Dendritic cell treated with granulocyte-macrophage colony-stimulating factor and Interleukin-4, amounts not matched to agents 40 ng/mL and 50 ng/mL, for 4 days (primary cell): ENCODE results near the gene RNF103.
"Not testable (repeated sequence)": the region's sequence is repeated elsewhere in the genome, so short reads cannot be mapped to it uniquely, and the experiment has no call there.

Experiments used
- H3K27ac Mint-ChIP-seq: one replicate; pipeline ENCODE4 v1.8.0; 2022; ENCODE audit warnings: mild to moderate bottlenecking, mixed read lengths
- H3K27me3 Mint-ChIP-seq: one replicate; pipeline ENCODE4 v1.8.0; 2022; ENCODE audit warnings: mild to moderate bottlenecking, mixed read lengths
- H3K36me3 Mint-ChIP-seq: one replicate; pipeline ENCODE4 v1.8.0; 2022; ENCODE audit warnings: low read depth, mixed read lengths
- H3K4me1 Mint-ChIP-seq: one replicate; pipeline ENCODE4 v1.8.0; 2022; ENCODE audit warnings: low read depth, mixed read lengths
- H3K4me3 Mint-ChIP-seq: one replicate; pipeline ENCODE4 v1.8.0; 2022; ENCODE audit warnings: mild to moderate bottlenecking, moderate library complexity, mixed read lengths
- H3K9me3 Mint-ChIP-seq: one replicate; pipeline ENCODE4 v1.8.0; 2022; ENCODE audit warnings: mixed read lengths
- intact Hi-C: fragments of 100-400 bp; cut with micrococcal nuclease; formaldehyde crosslinking; loops from one replicate; pipeline ENCODE4 v1.15.0; 2022

The RNF103 gene

DNA sequence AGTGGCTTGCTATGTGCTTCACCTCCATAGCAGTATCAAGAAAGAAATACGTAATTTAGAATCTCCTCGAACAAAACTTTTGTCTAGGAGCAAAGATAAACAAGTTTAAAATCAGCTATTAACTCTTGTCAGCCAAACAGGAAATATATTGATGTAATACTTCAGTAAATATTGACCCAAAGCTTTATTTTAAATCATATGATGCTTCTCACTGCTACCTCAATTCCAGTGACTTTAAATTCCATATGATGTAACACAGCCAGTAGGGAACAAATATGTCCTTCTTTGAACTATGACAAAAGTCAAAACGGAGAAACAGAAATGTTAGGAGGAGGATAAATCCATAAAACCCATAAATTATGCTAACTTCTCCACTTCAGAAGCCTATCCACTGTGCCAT lies 7.2 kb downstream of the RNF103 start:
- peaks cover 67% of the 10 kb centered on the region for H3K36me3 Mint-ChIP-seq
- intact Hi-C loops: loop anchor here (5.0 kb wide), 1 partner anchor 44 kb away; no protein-coding TSS in a partner anchor
- H3K4me1 Mint-ChIP-seq: peaks cover 5% of the 10 kb centered on the region
- no peak overlapping the region for H3K27ac Mint-ChIP-seq
- no peaks in the 10 kb centered on the region for H3K27me3 Mint-ChIP-seq
- no peak overlapping the region for H3K4me3 Mint-ChIP-seq
- H3K9me3 Mint-ChIP-seq: no peaks in the 10 kb centered on the region

GRCh38 chr2:86615596-86615995 lies 8.1 kb downstream of the RNF103 start:
- no peaks in the 10 kb centered on the region for H3K27me3 Mint-ChIP-seq
- H3K4me1 Mint-ChIP-seq: no peaks in the 10 kb centered on the region
- H3K9me3 Mint-ChIP-seq: no peaks in the 10 kb centered on the region
- no peak overlapping the region for H3K27ac Mint-ChIP-seq
- peaks cover 76% of the 10 kb centered on the region for H3K36me3 Mint-ChIP-seq
- intact Hi-C loops: loop anchor here (5.0 kb wide), 1 partner anchor 43 kb away; no protein-coding TSS in a partner anchor
- H3K4me3 Mint-ChIP-seq: no peak overlapping the region

DNA sequence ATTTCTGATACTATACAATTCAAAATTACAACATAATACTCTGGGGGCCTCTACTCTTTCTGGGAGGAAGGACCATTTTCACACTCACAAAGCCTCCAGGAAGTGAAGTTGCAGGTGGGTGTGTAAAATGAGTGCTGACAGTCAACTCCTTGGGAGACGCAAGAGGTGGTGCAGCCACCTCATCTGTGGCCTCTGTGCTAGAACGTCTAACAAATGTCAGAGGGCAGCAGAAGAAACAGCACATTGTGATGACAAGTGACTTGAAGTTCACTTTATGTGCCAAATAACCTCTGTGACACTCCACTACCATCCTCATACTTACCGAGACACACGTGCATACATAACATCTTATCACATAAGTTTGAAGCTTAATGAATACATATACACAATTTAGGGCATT lies 10.2 kb downstream of the RNF103 start:
- no peak overlapping the region for H3K27ac Mint-ChIP-seq
- peaks cover 76% of the 10 kb centered on the region for H3K36me3 Mint-ChIP-seq
- H3K4me1 Mint-ChIP-seq: peaks cover 3% of the 10 kb centered on the region
- intact Hi-C loops: no loop called here
- H3K27me3 Mint-ChIP-seq: no peaks in the 10 kb centered on the region
- H3K4me3 Mint-ChIP-seq: no peak overlapping the region
- H3K9me3 Mint-ChIP-seq: no peaks in the 10 kb centered on the region

DNA sequence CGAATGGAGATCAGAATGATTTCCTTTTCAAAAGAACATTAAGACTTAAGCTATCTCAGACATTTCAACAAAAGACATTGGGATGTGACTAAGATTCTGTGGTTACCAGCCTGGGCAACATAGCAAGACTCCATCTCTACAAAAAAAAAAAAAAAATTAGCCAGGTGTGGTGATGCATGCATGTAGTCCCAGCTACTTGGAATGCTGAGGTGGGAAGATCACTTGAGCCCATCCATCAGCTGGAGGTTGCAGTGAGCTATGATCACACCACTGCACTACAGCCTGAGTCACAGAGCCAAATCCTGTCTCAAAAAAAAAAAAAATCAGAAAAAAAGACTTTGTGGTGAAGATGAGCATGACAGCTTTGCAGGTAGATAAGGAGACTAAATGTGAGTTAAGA lies 12.8 kb downstream of the RNF103 start:
- intact Hi-C loops: no loop called here
- H3K4me1 Mint-ChIP-seq: peaks cover 10% of the 10 kb centered on the region
- H3K9me3 Mint-ChIP-seq: no peaks in the 10 kb centered on the region
- H3K27me3 Mint-ChIP-seq: no peaks in the 10 kb centered on the region
- peaks cover 71% of the 10 kb centered on the region for H3K36me3 Mint-ChIP-seq
- no peak overlapping the region for H3K27ac Mint-ChIP-seq
- no peak overlapping the region for H3K4me3 Mint-ChIP-seq

DNA sequence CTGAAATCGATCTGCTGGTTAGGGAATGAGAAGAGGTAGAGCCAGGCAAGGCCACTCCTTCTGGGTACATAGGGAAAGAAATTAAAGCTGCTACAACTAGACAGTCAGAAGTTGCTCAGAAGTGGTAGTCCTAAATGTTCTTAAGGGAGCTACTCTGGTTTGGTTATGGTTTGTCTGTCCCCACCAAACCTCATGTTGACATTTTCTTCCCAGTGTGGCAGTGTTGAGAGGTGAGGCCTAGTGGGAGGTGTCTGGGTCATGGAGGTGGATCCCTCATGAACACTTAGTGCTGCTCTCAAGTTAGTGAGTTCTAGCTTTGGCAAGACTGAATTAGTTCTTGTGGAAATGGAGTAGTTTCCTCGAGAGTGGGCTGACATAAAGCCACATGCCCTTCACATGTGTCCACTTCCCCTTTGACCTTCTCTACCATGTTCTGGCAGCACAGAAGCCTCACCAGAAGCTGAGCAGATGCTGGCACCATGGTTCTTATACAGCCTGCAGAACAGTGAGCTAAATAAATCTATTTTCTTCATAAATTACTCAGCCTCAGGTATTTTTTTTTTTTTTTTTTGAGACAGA lies 14.7 kb downstream of the RNF103 start:
- no peaks in the 10 kb centered on the region for H3K9me3 Mint-ChIP-seq
- H3K27ac Mint-ChIP-seq: no peak overlapping the region
- no peaks in the 10 kb centered on the region for H3K27me3 Mint-ChIP-seq
- peaks cover 72% of the 10 kb centered on the region for H3K36me3 Mint-ChIP-seq
- peaks cover 12% of the 10 kb centered on the region for H3K4me1 Mint-ChIP-seq
- intact Hi-C loops: no loop called here
- H3K4me3 Mint-ChIP-seq: no peak overlapping the region

GRCh38 chr2:86603905-86604304 lies 19.8 kb downstream of the RNF103 start:
- Mint-ChIP-seq H3K27me3 (no peaks in the 10 kb centered on the region), H3K4me1 (peaks cover 12% of the 10 kb centered on the region), H3K27ac (no peak overlapping the region), H3K9me3 (no peaks in the 10 kb centered on the region), H3K4me3 (no peak overlapping the region), H3K36me3 (peaks cover 57% of the 10 kb centered on the region)
- intact Hi-C loops: no loop called here

GRCh38 chr2:86598966-86599365 lies 24.7 kb downstream of the RNF103 start:
- intact Hi-C loops: no loop called here
- H3K9me3 Mint-ChIP-seq: no peaks in the 10 kb centered on the region
- H3K4me1 Mint-ChIP-seq: no peaks in the 10 kb centered on the region
- H3K4me3 Mint-ChIP-seq: no peak overlapping the region
- no peak overlapping the region for H3K27ac Mint-ChIP-seq
- H3K36me3 Mint-ChIP-seq: peaks cover 25% of the 10 kb centered on the region
- no peaks in the 10 kb centered on the region for H3K27me3 Mint-ChIP-seq

- Mint-ChIP-seq H3K36me3 (no peaks in the 10 kb centered on the region), H3K9me3 (no peaks in the 10 kb centered on the region), H3K4me3 (no peak overlapping the region), H3K4me1 (no peaks in the 10 kb centered on the region), H3K27me3 (no peaks in the 10 kb centered on the region), H3K27ac (no peak overlapping the region)
- intact Hi-C loops: no loop called here
Observed at GRCh38 chr2:86596118-86596517, 27.5 kb downstream of the RNF103 start.

DNA sequence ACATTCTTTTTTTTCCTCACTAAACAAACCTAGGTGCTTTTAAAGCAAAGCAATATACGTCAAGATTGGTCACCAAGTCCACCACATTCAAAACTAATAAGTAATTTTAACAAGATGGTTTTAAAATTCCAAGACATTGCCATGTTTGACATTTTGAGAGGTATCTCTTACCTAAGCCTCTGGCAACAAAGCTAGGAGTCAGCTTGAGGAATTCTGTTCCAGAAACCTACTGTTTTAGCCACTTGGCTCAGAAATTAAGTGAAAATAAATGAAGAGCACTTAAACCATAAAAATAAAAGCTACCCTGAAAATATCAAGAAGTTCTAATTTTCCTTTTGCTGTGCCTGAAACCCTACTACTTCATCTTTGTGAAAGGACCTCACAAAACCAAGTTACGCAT lies 30.4 kb downstream of the RNF103 start:
- no peaks in the 10 kb centered on the region for H3K9me3 Mint-ChIP-seq
- intact Hi-C loops: no loop called here
- no peaks in the 10 kb centered on the region for H3K27me3 Mint-ChIP-seq
- no peaks in the 10 kb centered on the region for H3K36me3 Mint-ChIP-seq
- H3K27ac Mint-ChIP-seq: no peak overlapping the region
- no peaks in the 10 kb centered on the region for H3K4me1 Mint-ChIP-seq
- H3K4me3 Mint-ChIP-seq: no peak overlapping the region

DNA sequence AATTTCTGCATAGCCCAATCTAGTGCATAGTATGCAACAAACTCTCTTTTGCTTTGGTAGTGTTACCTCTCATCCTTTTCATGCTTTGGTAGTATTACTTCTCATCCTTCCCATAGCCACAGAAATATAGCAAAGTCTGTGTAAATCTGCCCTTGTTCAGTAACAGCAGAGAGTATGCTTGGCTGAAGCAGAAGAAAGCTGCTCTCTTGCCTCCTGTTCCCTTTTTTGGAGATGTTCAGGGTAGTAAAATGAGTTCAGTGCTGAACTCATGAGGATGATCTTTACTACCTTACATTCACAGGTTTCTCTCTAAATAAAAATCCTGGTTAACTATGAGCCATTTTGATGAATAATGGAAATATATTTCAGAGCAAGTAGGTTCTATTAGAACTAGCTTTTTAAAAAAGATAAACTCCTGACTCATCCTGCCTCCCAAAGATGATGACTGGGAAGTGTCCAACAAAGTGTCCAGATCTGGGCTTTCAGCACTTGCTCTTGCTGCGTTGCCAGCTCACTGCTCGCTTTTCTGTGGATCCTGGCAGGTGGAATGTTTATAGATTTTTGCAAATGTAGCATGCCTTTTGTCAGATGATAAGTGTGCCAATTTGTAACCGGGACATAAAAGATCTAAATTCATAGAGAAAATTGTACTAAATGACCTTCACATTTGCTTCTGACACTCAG lies 31.0 kb downstream of the RNF103 start:
- no peaks in the 10 kb centered on the region for H3K4me1 Mint-ChIP-seq
- H3K27ac Mint-ChIP-seq: no peak overlapping the region
- H3K9me3 Mint-ChIP-seq: no peaks in the 10 kb centered on the region
- H3K27me3 Mint-ChIP-seq: no peaks in the 10 kb centered on the region
- no peaks in the 10 kb centered on the region for H3K36me3 Mint-ChIP-seq
- intact Hi-C loops: no loop called here
- H3K4me3 Mint-ChIP-seq: no peak overlapping the region

GRCh38 chr2:86589701-86590100 lies 34.0 kb downstream of the RNF103 start:
- H3K36me3 Mint-ChIP-seq, H3K27ac Mint-ChIP-seq, H3K4me3 Mint-ChIP-seq, H3K4me1 Mint-ChIP-seq, intact Hi-C loops, H3K27me3 Mint-ChIP-seq, H3K9me3 Mint-ChIP-seq: not testable (repeated sequence)

DNA sequence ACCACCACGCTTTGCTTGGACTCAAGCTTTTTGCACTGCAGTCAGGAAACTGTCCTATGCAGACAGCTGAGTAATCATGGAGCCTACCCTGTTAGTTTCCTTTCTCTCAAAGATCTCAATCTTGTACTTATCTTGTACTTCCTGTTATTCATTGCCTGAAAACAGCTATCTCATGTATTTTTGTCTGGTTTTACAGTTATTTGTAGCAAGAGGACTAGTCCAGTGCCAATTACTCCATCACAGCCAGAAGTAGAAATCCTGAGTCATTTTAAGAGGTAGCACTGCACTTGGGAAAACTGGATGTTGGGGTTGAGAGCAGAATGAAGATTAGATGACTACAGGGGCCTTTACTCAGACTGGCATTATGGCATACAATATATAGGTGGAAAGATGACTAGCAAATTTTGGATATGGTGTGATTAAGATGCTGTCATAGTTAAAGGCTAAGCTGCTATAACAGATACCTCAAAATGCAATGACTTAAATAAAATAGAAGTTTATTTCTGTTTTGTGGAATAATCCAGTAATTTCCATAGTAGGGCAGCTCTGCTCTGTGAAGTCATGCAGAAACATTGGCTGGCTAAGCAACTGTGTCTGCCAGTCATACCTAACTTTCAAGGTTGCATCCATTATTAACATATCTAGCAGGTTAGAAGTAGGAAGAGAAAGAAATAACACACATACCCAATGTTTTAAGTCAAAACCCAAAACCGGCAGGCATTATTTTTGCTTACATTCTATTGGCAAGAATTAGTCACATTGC lies 39.3 kb downstream of the RNF103 start:
- no peaks in the 10 kb centered on the region for H3K27me3 Mint-ChIP-seq
- no peak overlapping the region for H3K4me3 Mint-ChIP-seq
- intact Hi-C loops: no loop called here
- peak overlapping the region; percentile 51 for H3K27ac Mint-ChIP-seq
- no peaks in the 10 kb centered on the region for H3K36me3 Mint-ChIP-seq
- peaks cover 6% of the 10 kb centered on the region for H3K4me1 Mint-ChIP-seq
- no peaks in the 10 kb centered on the region for H3K9me3 Mint-ChIP-seq

GRCh38 chr2:86580560-86580959 lies 43.1 kb downstream of the RNF103 start:
- Mint-ChIP-seq H3K27ac (no peak overlapping the region), H3K27me3 (no peaks in the 10 kb centered on the region), H3K4me3 (no peak overlapping the region), H3K4me1 (peaks cover 6% of the 10 kb centered on the region), H3K36me3 (no peaks in the 10 kb centered on the region), H3K9me3 (peaks cover 6% of the 10 kb centered on the region)
- intact Hi-C loops: no loop called here

GRCh38 chr2:86577817-86578456 lies 45.7 kb downstream of the RNF103 start:
- Mint-ChIP-seq H3K9me3 (peaks cover 6% of the 10 kb centered on the region), H3K27me3 (no peaks in the 10 kb centered on the region), H3K4me1 (no peaks in the 10 kb centered on the region), H3K27ac (no peak overlapping the region), H3K4me3 (no peak overlapping the region), H3K36me3 (no peaks in the 10 kb centered on the region)
- intact Hi-C loops: no loop called here
